ENCODE measurements around the gene COTL1.
A peak's percentile ranks its signal among the peaks of the same experiment; 100 is the strongest.

The COTL1 gene

DNA sequence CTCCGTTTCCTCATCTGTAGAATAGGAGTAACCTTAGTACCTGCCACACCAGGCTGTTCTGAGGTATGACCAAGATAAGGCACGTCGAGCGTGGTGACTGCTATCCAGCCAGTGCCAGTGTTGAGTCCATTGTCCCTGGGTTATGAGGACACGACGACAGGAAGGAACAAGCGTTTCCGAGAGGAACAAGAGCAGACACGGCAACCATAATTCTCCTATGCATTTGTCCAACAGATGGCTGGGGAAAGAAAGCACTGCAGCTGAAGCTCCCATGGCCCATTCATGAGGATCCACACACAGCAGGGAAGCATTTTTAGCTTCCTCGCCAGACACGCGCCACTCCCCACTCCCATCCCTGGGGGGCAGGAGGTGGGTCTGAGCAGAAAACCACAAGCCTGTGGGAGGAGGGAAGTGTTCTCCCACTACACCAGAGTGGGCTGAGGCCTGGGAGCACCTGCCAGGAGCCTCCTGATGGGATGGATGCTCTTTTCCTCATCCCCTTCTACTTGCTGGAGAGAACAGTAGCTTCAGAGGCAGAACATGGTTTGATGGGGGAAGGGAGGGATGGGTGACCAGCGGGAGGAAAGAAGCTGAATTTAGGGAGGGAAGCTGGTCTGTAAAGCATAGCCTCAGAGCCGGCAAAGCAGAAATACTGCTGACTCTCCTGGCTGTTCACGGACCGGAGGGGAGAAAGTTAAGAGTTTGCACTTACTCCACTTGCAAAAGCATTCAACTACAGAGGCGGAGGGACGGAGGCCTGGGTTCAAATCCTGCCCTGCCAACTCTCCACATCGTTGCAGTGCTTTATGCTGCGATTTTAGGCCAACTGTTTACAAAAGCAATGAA lies 2.7 kb downstream of the COTL1 start:
- DNase-seq (ENCODE audit: insufficient read length, low spot score) (no peak), FAIRE-seq (no peak)

- no peak for FAIRE-seq
- DNase-seq (ENCODE audit: insufficient read length, low spot score), result no peak
Observed at GRCh38 chr16:84614623-84614967, 3.3 kb downstream of the COTL1 start.

DNA sequence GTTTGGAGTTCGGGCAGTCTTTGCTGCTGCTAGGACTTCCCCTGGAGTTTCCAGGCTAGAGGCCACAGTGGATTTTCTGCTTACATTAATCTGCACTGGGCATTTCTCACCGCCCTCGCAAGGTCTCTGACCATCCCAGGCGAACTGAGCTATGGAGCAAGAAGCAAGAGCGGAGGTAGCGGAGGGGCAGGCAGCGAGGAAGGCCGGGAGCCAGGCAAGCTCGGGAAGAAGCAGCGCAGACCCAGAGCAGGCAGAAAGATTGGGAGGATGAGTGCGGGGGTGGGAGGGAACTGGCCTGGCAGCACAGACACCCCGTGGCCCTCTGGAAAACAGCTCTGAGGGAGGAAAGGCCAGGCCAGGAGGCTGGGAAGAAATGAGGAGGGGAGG lies 3.8 kb downstream of the COTL1 start:
- DNase-seq (ENCODE audit: insufficient read length, low spot score) (no peak), FAIRE-seq (no peak)

DNA sequence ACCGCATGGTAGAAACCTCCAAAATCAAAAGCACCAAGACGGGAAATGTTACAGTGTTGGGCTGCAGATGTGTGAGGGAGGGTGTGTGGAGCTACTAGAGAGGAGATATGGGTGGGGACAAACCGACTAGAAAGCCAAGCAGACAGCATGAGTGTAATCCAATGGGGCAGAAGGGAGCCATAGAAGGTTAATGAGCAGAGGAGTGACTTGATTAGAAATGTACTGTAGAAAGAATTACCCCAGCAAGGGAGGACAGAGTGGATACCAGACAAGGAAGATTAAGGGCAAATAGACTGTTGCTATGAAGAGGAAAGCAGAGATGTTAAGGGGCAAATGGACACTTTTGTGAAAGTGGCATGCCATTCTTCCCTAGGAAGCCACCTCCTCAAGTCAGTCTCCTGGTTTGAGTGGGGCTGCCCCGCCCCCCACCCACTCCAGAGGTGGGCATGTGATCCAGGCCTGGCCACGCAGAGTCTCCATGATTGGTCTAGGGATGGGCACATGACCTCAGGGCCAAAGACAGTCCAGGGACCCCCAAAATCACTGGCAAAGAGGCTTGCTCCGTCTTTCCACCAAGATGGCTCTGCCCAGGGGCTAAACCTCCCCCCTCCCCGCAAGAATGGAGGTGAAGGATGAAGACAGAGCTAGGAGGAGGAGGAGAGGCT lies 4.3 kb downstream of the COTL1 start:
- FAIRE-seq (no peak), DNase-seq (ENCODE audit: insufficient read length, low spot score) (no peak)

DNA sequence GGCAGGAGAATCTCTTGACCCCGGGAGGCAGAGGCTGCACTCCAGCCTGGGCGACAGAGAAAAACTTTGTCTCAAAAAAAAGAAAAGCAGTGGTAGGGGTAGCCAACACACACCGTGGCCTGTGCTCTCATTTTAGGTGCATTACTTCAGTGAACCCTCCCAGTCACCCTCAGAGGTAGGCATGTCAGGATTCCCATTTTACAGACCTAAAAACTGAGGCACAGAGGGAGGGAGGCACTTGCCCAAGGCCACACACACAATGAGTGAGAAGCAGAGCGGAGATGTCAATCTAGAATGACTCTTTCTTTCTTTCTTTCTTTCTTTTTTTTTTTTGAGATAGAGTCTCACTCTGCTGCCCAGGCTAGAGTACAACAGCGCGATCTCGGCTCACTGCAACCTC lies 5.2 kb downstream of the COTL1 start:
- DNase-seq (ENCODE audit: insufficient read length, low spot score), result no peak

DNA sequence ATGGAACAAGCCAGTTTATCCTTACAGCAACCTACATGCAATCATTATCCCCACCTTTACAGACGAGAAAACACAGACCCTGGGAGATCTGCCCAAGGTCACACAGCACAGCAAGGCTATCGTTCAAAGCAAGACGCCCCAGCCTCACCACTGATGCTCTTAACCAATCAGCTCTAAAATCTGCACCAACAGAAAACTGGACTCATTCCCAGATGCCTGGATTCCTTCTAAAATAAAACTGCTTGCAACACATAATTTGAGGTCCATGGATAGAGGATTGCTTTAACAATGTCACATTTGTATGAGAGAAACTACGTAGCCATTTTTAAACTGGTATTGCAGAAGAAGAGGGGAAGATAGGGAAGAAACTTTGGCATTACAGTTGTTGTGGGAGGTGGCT lies 6.8 kb downstream of the COTL1 start:
- no peak for DNase-seq (ENCODE audit: insufficient read length, low spot score)
- no peak for FAIRE-seq

More for the DNA sequence above, 5.2 kb downstream of the COTL1 start:
- FAIRE-seq, result no peak

DNA sequence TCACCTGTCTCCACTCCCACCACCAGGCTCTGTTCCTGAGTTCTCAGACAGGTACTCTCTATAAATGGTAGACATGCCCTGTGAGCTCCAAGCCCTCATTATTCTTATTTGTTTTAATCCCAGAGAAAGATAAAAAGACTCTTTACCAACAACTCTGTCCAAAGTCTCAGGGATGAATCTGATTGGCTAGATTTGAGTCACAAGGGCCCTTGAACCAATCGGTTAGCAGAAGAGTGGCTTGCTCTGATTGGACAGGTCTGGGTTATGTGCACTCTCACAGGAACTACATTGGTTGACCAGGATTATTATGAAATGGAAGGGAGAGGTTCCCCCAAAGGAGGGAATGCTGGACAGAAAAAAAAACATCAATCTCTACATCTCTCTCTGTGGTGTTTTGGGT lies 7.5 kb downstream of the COTL1 start:
- FAIRE-seq, result no peak
- no peak for DNase-seq (ENCODE audit: insufficient read length, low spot score)

- FAIRE-seq, result no peak
- no peak for DNase-seq (ENCODE audit: insufficient read length, low spot score)
Observed at GRCh38 chr16:84609563-84610177, 8.2 kb downstream of the COTL1 start.

DNA sequence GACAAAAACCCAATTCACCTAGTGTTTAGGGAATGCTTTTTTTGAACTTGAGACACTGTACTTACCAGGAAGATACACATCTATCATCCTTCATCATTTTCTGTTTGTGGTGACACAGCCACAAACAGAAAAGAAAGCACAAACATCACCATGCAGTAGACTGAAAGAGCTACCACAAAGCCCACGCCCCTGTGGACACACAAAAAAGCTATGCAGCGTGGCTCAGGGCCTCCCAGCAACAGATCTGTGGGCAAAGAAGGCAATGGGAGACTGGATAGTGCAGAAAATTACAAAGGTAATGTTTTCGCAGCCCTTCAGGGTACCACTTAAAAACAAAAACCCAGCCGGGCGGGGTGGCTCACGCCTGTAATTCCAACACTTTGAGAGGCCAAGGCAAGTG lies 9.6 kb downstream of the COTL1 start:
- FAIRE-seq, result no peak
- DNase-seq (ENCODE audit: insufficient read length, low spot score), result no peak

GRCh38 chr16:84607694-84608093 lies 10.2 kb downstream of the COTL1 start:
- DNase-seq (ENCODE audit: insufficient read length, low spot score) (no peak), FAIRE-seq (no peak)

DNA sequence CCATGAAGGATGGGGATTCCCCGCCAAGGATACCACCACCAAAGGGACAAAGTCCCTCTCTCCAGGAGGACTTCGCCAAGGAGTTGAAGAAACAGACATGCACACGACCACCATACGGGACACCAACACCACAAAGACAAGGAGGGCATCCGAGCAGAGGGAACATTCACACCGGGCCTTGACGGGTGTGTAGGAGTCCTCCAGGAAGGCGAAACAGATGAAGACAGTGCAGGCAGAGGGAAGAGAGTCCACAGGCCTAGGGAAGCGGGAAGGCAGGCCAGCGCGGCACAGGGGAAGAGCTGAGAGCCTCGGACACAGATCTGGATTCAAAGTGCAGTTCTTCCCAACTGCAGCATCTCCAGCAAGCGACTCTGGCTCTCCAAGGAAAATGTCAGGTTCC lies 10.8 kb downstream of the COTL1 start:
- no peak for FAIRE-seq
- no peak for DNase-seq (ENCODE audit: insufficient read length, low spot score)

DNA sequence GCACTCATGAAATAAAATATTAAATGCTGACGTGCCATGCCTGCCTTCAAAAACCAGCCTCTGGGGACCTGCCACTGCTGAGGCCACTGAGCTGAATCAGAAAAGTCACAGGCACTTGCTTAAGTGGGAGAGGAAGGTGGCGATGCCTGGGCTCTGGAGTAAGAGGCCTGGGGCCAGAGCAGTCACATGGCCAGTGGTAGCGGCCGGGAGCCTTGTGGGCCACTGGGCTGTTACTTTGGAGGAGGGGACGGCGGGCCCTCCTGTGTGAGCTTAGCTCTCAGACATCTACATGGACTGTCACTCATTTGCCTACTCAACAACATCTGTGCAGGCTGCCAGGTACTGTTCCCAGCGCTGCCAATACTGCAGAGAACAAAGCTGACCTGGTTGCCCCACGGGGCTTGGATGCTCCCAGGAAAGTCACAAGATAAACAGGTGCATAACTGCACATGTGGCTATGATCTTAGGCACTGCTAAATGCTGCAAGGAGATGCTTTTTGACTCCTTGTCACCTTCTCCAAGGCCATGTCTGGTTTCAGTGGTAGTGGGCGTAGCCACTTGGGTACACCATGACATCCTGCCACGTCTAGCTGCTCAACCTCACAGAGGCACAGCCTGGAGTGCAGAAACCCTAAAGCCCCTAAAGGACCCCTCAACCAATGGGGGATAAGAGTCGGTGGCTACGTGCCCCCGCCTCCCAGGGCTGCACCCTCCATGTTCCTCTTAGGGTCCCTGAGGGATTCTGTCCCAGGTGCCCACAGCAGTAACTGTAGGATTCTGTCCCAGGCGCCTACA lies 11.6 kb downstream of the COTL1 start:
- no peak for FAIRE-seq
- no peak for DNase-seq (ENCODE audit: insufficient read length, low spot score)

DNA sequence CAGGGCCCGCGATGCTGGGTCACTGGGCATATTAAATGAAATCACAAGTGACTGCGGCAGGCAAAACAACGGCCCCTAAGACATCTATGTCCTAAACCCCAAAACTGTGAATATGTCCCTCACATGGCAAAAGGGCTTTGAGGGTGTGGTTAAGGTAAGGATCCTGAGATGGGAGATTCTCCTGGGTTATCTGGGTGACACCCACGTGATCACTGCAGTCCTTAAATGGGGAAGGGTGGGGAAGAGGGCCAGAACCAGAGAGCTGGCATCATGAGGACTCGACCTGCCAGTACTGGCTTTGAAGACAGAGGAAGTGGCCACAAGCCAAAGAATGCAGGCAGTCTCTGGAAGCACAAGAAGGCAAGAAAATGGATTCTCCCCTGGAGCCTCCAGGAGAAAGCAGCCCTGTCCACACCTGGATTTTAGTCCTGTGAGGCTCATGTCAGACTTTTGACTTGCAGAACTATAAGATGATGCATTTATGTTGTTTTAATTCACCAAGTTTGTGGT lies 12.5 kb downstream of the COTL1 start:
- no peak for FAIRE-seq
- DNase-seq (ENCODE audit: insufficient read length, low spot score), result no peak

- no peak for FAIRE-seq
- DNase-seq (ENCODE audit: insufficient read length, low spot score), result no peak
Observed at GRCh38 chr16:84604477-84605013, 13.3 kb downstream of the COTL1 start.

- no peak for DNase-seq (ENCODE audit: insufficient read length, low spot score)
- no peak for FAIRE-seq
Observed at GRCh38 chr16:84603940-84604339, 13.9 kb downstream of the COTL1 start.

DNA sequence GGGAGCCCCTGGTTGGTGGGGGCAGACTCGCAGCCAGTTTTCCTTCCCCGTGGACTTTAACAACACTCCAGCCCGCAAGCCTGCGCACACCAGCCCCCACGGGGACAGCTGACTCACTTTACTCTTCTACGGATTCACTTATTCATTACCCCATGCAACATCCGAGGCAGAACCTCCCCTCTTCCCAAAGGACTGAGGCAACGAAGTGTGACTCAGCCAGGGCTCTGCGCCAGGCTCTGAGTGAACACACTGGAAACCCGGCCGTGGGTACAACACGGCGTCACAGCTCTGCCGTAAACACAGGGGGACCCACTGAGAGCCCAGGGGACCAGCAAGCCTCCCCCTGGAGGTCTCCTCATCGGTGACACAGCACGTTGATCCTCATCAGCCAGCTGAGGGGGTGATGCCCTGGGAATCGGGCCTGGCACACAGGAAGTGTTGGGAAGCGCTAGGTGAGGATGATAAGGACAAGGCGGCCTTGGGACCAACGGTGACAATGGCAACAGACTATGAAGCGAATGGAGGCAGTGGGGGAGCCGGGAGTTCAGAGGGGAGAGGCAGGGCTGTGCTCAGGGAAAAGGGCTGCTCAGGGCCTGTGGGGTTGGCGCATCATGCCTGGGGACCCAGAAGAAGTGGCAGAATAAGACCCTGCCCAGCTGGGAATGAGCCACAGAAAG lies 14.6 kb downstream of the COTL1 start:
- FAIRE-seq (no peak), DNase-seq (ENCODE audit: insufficient read length, low spot score) (peak; percentile 78)

DNA sequence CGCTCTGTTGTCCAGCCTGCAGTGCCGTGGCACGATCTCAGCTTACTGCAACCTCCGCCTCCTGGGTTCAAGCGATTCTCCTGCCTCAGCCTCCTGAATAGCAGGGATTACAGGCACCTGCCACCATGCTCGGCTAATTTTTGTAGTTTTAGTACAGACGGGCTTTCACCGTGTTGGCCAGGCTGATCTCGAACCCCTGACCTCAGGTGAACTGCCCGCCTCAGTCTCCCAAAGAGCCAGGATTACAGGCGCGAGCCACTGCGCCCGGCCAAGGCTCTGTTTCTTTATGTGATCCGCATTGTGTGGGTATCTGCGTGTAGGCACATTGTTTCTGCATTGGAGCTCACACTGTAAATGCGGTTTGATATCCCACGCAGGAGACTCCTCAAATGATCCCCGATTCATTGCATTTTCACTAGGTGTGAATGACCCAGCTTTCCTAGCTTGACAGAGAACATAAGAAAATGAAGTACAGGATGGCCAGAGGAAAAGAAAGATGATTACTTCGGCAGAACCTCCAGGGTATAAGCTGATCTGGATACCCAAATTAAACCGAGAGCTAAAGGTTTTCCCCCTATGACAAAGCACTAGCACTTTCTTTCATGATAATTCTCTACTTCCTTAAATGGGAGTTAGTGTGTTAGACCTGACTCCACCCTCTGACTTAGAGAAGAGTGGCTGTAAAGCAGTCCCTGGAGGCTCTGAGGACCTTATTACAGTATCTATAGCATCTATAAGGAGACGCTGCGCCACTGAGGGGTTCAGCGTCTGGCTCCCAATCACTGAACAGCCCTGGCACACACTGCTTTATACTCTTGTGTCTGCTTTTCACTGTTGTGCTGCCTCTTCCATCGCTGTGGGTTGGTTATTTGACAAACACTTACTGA lies 17.3 kb downstream of the COTL1 start:
- DNase-seq (ENCODE audit: insufficient read length, low spot score) (no peak), FAIRE-seq (no peak)

DNA sequence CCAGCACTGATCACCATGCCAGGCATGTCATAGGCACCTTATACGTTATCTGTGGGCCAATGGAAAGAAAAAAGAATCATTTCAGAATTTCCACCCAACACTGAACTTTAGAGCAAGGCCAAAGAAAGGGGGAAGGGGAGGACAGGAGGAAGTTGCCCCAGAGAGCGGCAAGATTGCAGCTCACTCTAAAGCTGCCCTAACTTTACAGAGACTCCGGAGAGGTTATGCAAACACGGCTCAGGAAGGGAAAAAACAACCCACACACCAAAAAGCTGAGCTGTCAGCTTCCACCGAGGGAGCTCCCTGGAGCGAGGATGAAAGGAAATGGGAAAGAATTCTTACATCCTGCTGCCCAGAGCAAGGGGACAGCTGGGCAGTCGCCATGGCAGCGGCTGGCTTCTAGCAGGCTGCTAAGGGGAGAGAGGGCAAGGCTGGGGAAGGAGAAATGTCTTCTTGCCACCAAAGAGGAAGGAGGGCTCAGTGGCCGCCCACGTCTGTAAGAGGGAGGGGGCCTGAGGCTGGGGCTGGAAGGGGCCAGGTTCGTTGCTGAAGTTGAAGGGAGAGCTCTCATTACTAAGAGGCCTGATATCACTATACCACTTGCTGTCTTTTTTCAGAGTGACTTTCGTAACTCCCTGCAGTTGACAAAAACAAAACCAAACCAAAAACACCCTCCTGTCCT lies 18.2 kb downstream of the COTL1 start:
- FAIRE-seq, result peak; percentile 76
- DNase-seq (ENCODE audit: insufficient read length, low spot score), result peak; percentile 68

DNA sequence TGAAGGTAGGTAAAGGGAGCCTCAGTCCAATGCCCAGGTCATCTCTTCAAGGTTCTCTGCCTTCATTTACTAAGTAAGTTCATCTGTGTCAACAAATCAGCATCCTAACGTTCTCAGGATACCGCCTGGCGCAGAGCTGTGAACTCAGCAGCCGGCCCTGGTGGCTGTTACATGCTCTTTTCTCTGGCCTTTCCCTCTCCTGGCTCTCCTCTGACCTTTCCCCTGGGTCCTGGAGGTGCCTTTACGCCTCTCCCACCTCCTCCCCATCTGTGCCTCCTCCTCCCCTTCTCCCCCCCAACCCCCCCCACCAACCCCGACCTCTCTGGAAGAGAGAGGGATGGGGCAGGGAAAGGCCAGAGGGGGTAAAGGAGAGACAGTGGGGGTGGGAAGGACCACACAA lies 19.5 kb downstream of the COTL1 start:
- no peak for FAIRE-seq
- DNase-seq (ENCODE audit: insufficient read length, low spot score), result no peak

Data from HTR-8/SVneo (cell line).